ENCODE data around the gene BICC1.

DNA sequence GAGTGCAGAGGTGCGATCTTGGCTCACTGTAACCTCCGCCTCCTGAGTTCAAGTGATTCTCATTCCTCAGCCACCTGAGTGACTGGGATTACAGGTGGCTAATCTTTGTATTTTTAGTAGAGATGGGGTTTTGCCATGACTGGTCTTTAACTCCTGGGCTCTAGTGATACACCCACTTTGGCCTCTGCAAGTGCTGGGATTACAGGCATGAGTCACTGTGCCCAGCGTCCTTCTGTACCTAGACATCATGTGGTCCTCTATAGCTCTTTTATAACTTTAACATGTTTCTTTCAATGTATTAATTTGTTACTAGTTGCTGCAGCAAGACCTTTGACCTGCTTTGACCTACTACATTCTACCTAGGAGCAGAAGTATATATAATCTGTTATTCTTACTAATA, 38.7 kb upstream of the BICC1 start:
- TF ChIP-seq EP300 (IDR thresholded peaks at IDR 0.05), result no peak
- TF ChIP-seq, protein P1, sequence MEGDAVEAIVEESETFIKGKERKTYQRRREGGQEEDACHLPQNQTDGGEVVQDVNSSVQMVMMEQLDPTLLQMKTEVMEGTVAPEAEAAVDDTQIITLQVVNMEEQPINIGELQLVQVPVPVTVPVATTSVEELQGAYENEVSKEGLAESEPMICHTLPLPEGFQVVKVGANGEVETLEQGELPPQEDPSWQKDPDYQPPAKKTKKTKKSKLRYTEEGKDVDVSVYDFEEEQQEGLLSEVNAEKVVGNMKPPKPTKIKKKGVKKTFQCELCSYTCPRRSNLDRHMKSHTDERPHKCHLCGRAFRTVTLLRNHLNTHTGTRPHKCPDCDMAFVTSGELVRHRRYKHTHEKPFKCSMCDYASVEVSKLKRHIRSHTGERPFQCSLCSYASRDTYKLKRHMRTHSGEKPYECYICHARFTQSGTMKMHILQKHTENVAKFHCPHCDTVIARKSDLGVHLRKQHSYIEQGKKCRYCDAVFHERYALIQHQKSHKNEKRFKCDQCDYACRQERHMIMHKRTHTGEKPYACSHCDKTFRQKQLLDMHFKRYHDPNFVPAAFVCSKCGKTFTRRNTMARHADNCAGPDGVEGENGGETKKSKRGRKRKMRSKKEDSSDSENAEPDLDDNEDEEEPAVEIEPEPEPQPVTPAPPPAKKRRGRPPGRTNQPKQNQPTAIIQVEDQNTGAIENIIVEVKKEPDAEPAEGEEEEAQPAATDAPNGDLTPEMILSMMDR (IDR thresholded peaks at IDR 0.05), result no peak

Data from upper lobe of left lung (tissue), 4 donors.